Measurements from ENCODE around the gene COX10.
"Not testable (repeated sequence)": the region's sequence is repeated elsewhere in the genome, so short reads cannot be mapped to it uniquely, and the experiment has no call there.

The COX10 gene

GRCh38 chr17:14190774-14191173 is 121.5 kb downstream of the COX10 start:
- no CpG with 5 or more reads among the region's 1 CpG for WGBS (ENCODE audit: extremely low coverage, insufficient coverage, insufficient read length)
- not testable (repeated sequence) for H3K27ac ChIP-seq (ENCODE audit: low read depth, low read length); H3K23ac ChIP-seq (ENCODE audit: low read length)

GRCh38 chr17:14191469-14191868 is 122.2 kb downstream of the COX10 start:
- not testable (repeated sequence) for H3K4ac ChIP-seq (ENCODE audit: low read depth, low read length); H3K4me3 ChIP-seq (ENCODE audit: low read depth, low read length); H4K8ac ChIP-seq (ENCODE audit: low read depth, low read length); H2BK120ac ChIP-seq (ENCODE audit: insufficient read depth, low read length, poor library complexity); H4K12ac ChIP-seq (ENCODE audit: low read depth, low read length); H3K27me3 ChIP-seq (ENCODE audit: insufficient read depth, low read length); H4K91ac ChIP-seq (ENCODE audit: low read depth, low read length); H3K4me2 ChIP-seq (ENCODE audit: low read length); H3K23ac ChIP-seq (ENCODE audit: low read length); H3K27ac ChIP-seq (ENCODE audit: low read depth, low read length); H3K9me3 ChIP-seq (ENCODE audit: insufficient read depth, low read depth, low read length); H2BK12ac ChIP-seq (ENCODE audit: low read length); H3K36me3 ChIP-seq (ENCODE audit: control insufficient read depth in 1 of 2, insufficient read depth in 2 of 2, low read length in 2 of 2); H3K14ac ChIP-seq (ENCODE audit: low read length); H3K9ac ChIP-seq (ENCODE audit: low read length); H3K4me1 ChIP-seq (ENCODE audit: control insufficient read depth in 1 of 2, insufficient read depth in 2 of 2, low read length in 2 of 2); H3K79me2 ChIP-seq (ENCODE audit: control insufficient read depth, insufficient read depth, low read length, poor library complexity); H2AK5ac ChIP-seq (ENCODE audit: low read length); H2BK5ac ChIP-seq (ENCODE audit: low read depth, low read length, poor library complexity); H2AFZ ChIP-seq (ENCODE audit: insufficient read depth, low read length, poor library complexity); H3K18ac ChIP-seq (ENCODE audit: low read length); DNase-seq; H3K79me1 ChIP-seq (ENCODE audit: low read length)

More at GRCh38 chr17:14190774-14191173, 121.5 kb downstream of the COX10 start:
- not testable (repeated sequence) for H2BK12ac ChIP-seq (ENCODE audit: low read length); H2AFZ ChIP-seq (ENCODE audit: insufficient read depth, low read length, poor library complexity); H3K4ac ChIP-seq (ENCODE audit: low read depth, low read length); H4K8ac ChIP-seq (ENCODE audit: low read depth, low read length); H4K12ac ChIP-seq (ENCODE audit: low read depth, low read length); H2AK5ac ChIP-seq (ENCODE audit: low read length); H3K27me3 ChIP-seq (ENCODE audit: insufficient read depth, low read length); H3K18ac ChIP-seq (ENCODE audit: low read length); H4K91ac ChIP-seq (ENCODE audit: low read depth, low read length); DNase-seq; H3K14ac ChIP-seq (ENCODE audit: low read length); H3K9me3 ChIP-seq (ENCODE audit: insufficient read depth, low read depth, low read length); H3K79me1 ChIP-seq (ENCODE audit: low read length); H3K79me2 ChIP-seq (ENCODE audit: control insufficient read depth, insufficient read depth, low read length, poor library complexity); H3K9ac ChIP-seq (ENCODE audit: low read length); H3K4me1 ChIP-seq (ENCODE audit: control insufficient read depth in 1 of 2, insufficient read depth in 2 of 2, low read length in 2 of 2); H2BK120ac ChIP-seq (ENCODE audit: insufficient read depth, low read length, poor library complexity); H3K4me3 ChIP-seq (ENCODE audit: low read depth, low read length); H3K4me2 ChIP-seq (ENCODE audit: low read length); H2BK5ac ChIP-seq (ENCODE audit: low read depth, low read length, poor library complexity); H3K36me3 ChIP-seq (ENCODE audit: control insufficient read depth in 1 of 2, insufficient read depth in 2 of 2, low read length in 2 of 2)

GRCh38 chr17:14192039-14192438 is 122.7 kb downstream of the COX10 start:
- H2AK5ac ChIP-seq (ENCODE audit: low read length); H3K27ac ChIP-seq (ENCODE audit: low read depth, low read length); H3K9me3 ChIP-seq (ENCODE audit: insufficient read depth, low read depth, low read length); H3K79me2 ChIP-seq (ENCODE audit: control insufficient read depth, insufficient read depth, low read length, poor library complexity); H3K4ac ChIP-seq (ENCODE audit: low read depth, low read length); H2BK5ac ChIP-seq (ENCODE audit: low read depth, low read length, poor library complexity); H3K23ac ChIP-seq (ENCODE audit: low read length); DNase-seq; H3K9ac ChIP-seq (ENCODE audit: low read length); H4K12ac ChIP-seq (ENCODE audit: low read depth, low read length); H2BK12ac ChIP-seq (ENCODE audit: low read length); H3K14ac ChIP-seq (ENCODE audit: low read length); H3K18ac ChIP-seq (ENCODE audit: low read length); H2BK120ac ChIP-seq (ENCODE audit: insufficient read depth, low read length, poor library complexity); H2AFZ ChIP-seq (ENCODE audit: insufficient read depth, low read length, poor library complexity); H4K91ac ChIP-seq (ENCODE audit: low read depth, low read length); H3K79me1 ChIP-seq (ENCODE audit: low read length); H3K4me2 ChIP-seq (ENCODE audit: low read length); H3K27me3 ChIP-seq (ENCODE audit: insufficient read depth, low read length); H4K8ac ChIP-seq (ENCODE audit: low read depth, low read length); H3K36me3 ChIP-seq (ENCODE audit: control insufficient read depth in 1 of 2, insufficient read depth in 2 of 2, low read length in 2 of 2); H3K4me1 ChIP-seq (ENCODE audit: control insufficient read depth in 1 of 2, insufficient read depth in 2 of 2, low read length in 2 of 2); H3K4me3 ChIP-seq (ENCODE audit: low read depth, low read length): not testable (repeated sequence)
- no CpG with 5 or more reads among the region's 11 CpGs for WGBS (ENCODE audit: extremely low coverage, insufficient coverage, insufficient read length)

GRCh38 chr17:14192636-14193344 is 123.5 kb downstream of the COX10 start:
- not testable (repeated sequence) for H4K12ac ChIP-seq (ENCODE audit: low read depth, low read length)
- WGBS (ENCODE audit: extremely low coverage, insufficient coverage, insufficient read length): no CpG with 5 or more reads among the region's 13 CpGs

More at GRCh38 chr17:14192636-14193344, 123.5 kb downstream of the COX10 start:
- not testable (repeated sequence) for H3K79me1 ChIP-seq (ENCODE audit: low read length); H3K14ac ChIP-seq (ENCODE audit: low read length); H4K8ac ChIP-seq (ENCODE audit: low read depth, low read length); H2BK12ac ChIP-seq (ENCODE audit: low read length); H3K9me3 ChIP-seq (ENCODE audit: insufficient read depth, low read depth, low read length); H3K27me3 ChIP-seq (ENCODE audit: insufficient read depth, low read length); H3K23ac ChIP-seq (ENCODE audit: low read length); H2AK5ac ChIP-seq (ENCODE audit: low read length); H3K9ac ChIP-seq (ENCODE audit: low read length); H3K36me3 ChIP-seq (ENCODE audit: control insufficient read depth in 1 of 2, insufficient read depth in 2 of 2, low read length in 2 of 2); H3K4me3 ChIP-seq (ENCODE audit: low read depth, low read length); H3K4ac ChIP-seq (ENCODE audit: low read depth, low read length); H3K4me1 ChIP-seq (ENCODE audit: control insufficient read depth in 1 of 2, insufficient read depth in 2 of 2, low read length in 2 of 2); H3K79me2 ChIP-seq (ENCODE audit: control insufficient read depth, insufficient read depth, low read length, poor library complexity); H2AFZ ChIP-seq (ENCODE audit: insufficient read depth, low read length, poor library complexity); H2BK5ac ChIP-seq (ENCODE audit: low read depth, low read length, poor library complexity); H3K4me2 ChIP-seq (ENCODE audit: low read length); H3K27ac ChIP-seq (ENCODE audit: low read depth, low read length); H2BK120ac ChIP-seq (ENCODE audit: insufficient read depth, low read length, poor library complexity); H3K18ac ChIP-seq (ENCODE audit: low read length); H4K91ac ChIP-seq (ENCODE audit: low read depth, low read length); DNase-seq
